ENCODE data around the gene RAB11FIP3. TPM values are rescaled to one million over a fixed set of nuclear protein-coding genes. Genes with fewer than 3 reads are reported as not detected.
"Not testable (repeated sequence)": the region's sequence is repeated elsewhere in the genome, so short reads cannot be mapped to it uniquely, and the experiment has no call there.

RAB11FIP3 gene
- total RNA-seq, 1 donor from 2014 or later = 47.0 TPM

- intact Hi-C loops (cut with DNase I) = no loop called here
- no peak overlapping the region for H3K27ac ChIP-seq
- DNase-seq (ENCODE audit: low spot score in 2 of 2) = no peak
- no peak for TF ChIP-seq CTCF (IDR thresholded peaks at IDR 0.05)
- no peaks in the 10 kb centered on the region for H3K9me3 ChIP-seq
- H3K4me3 ChIP-seq = no peak overlapping the region
- H3K36me3 ChIP-seq = peaks cover 25 to 41% of the 10 kb centered on the region in 2 donors
- no peaks in the 10 kb centered on the region for H3K4me1 ChIP-seq
- H3K27me3 ChIP-seq = no peaks in the 10 kb centered on the region
Measured at GRCh38 chr16:492211-492875, 66.9 kb downstream of the RAB11FIP3 start.

GRCh38 chr16:494676-495075 lies 69.2 kb downstream of the RAB11FIP3 start:
- H3K4me3 ChIP-seq; intact Hi-C loops (cut with DNase I); H3K27ac ChIP-seq; H3K27me3 ChIP-seq; H3K9me3 ChIP-seq; H3K4me1 ChIP-seq: not testable (repeated sequence)
- peak in 1 of 2 donors; percentile 69 for DNase-seq (ENCODE audit: low spot score in 2 of 2)
- peaks cover 17 to 36% of the 10 kb centered on the region in 2 donors for H3K36me3 ChIP-seq

DNA sequence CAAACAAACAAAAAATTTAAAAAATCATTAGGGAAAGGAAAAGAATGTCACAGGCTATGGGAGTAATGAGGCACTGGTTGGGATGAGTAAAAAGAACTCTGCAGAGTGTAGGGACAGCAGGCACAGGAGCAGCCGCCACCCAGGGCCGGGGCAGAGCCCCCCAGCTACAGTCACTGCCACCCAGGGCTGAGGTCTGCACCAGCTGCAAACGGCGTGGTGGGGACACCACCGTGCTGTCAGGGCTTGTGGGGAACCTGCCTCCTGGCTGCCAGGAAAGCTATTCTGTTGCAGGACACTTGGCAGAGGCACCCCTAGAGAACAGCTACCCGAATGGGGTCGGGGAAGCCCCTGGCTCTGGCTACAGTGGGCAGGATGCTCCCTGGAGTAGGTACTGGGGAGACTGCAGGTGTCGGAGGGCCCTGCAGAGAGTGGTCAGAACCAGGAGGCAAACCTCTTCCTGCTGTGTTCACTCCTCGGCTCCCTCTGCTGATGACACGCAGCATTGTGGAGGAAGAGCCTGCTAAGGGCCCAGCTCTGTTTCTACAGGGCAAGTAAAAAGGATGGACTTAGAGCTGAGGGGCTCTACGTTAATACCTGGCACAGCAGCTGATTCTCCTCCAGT lies 69.8 kb downstream of the RAB11FIP3 start:
- Histone ChIP-seq H3K27ac (no peak overlapping the region), H3K36me3 (peaks cover 13 to 30% of the 10 kb centered on the region in 2 donors), H3K27me3 (no peaks in the 10 kb centered on the region), H3K4me3 (no peak overlapping the region), H3K4me1 (no peaks in the 10 kb centered on the region), H3K9me3 (no peaks in the 10 kb centered on the region)
- intact Hi-C loops (cut with DNase I) = no loop called here
- TF ChIP-seq CTCF (IDR thresholded peaks at IDR 0.05) = no peak
- DNase-seq (ENCODE audit: low spot score in 2 of 2) = no peak

DNA sequence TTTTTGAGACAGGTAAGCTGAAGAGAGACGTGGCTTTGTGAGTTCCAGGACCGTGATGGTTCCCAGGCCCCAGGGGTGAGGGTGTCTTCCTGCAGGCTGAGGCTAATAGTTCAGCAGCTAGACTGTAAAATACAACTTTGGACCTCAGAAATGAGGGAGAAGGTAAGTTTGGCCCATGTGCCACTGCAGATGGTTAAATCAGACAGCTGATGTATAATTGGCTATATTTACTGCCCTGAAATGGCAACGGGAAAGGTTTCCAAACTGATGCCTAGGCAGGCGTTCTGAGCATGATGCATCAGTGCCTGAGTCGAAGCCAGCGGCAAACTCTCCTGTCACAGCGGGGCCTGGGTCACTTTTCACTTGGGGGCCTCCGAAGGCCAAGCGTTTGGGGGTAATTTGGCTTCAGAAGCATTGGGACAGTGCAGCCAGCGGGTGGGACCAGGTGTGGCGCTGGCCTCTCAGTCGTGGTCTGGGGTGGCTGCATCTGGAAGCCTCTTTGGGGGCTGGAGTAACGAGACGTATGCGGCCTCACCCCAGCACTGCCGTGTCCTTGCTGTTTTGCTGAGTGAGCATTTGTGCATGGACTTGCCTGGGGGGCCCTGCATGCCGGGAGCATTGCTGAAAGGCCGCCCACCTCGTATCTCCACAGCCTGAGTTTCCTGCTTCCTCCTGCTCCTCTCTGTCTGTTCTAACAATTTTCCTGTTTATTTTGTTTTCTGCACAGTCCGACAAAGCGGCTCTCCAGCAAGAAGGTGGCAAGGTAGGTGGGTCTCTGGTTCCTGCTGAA lies 70.8 kb downstream of the RAB11FIP3 start:
- TF ChIP-seq CTCF (IDR thresholded peaks at IDR 0.05) = no peak
- Histone ChIP-seq H3K27ac (no peak overlapping the region), H3K9me3 (no peaks in the 10 kb centered on the region), H3K27me3 (no peaks in the 10 kb centered on the region), H3K4me3 (no peak overlapping the region), H3K36me3 (peaks cover 4 to 20% of the 10 kb centered on the region in 2 donors), H3K4me1 (no peaks in the 10 kb centered on the region)
- DNase-seq (ENCODE audit: low spot score in 2 of 2) = no peak
- intact Hi-C loops (cut with DNase I) = no loop called here

DNA sequence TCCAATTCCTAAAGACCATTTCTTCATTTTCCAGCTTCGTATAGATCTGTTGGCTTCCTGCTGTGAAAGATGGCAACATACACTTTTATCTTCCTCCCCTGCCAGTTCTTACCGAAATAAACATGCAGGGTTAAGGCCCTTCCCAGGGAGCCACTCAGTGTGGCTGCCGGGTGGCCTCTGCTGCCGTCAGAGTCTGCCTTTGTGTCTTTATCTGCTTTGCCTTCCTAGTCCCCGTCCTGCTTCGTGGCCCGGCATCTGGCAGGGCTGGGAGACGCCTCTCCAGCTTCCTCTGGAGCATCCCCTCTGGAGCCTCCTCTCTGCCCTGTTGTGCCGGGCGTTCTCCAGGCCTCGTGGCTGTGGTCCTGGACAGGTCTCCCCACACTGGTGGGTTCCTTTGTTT lies 71.8 kb downstream of the RAB11FIP3 start:
- Histone ChIP-seq H3K4me3 (no peak overlapping the region), H3K27me3 (no peaks in the 10 kb centered on the region), H3K9me3 (no peaks in the 10 kb centered on the region), H3K27ac (no peak overlapping the region), H3K36me3 (peaks cover 4 to 12% of the 10 kb centered on the region in 2 donors), H3K4me1 (no peaks in the 10 kb centered on the region)
- DNase-seq (ENCODE audit: low spot score in 2 of 2) = no peak
- no peak for TF ChIP-seq CTCF (IDR thresholded peaks at IDR 0.05)
- intact Hi-C loops (cut with DNase I) = no loop called here

GRCh38 chr16:499924-500323 lies 74.5 kb downstream of the RAB11FIP3 start:
- Histone ChIP-seq H3K27me3 (no peaks in the 10 kb centered on the region), H3K4me1 (no peaks in the 10 kb centered on the region), H3K36me3 (peaks cover 4 to 14% of the 10 kb centered on the region in 2 donors), H3K9me3 (no peaks in the 10 kb centered on the region), H3K27ac (no peak overlapping the region), H3K4me3 (no peak overlapping the region)
- no peak for DNase-seq (ENCODE audit: low spot score in 2 of 2)
- intact Hi-C loops (cut with DNase I) = no loop called here
- no peak for TF ChIP-seq CTCF (IDR thresholded peaks at IDR 0.05)
